ENCODE measurements around the gene GLTP.

DNA sequence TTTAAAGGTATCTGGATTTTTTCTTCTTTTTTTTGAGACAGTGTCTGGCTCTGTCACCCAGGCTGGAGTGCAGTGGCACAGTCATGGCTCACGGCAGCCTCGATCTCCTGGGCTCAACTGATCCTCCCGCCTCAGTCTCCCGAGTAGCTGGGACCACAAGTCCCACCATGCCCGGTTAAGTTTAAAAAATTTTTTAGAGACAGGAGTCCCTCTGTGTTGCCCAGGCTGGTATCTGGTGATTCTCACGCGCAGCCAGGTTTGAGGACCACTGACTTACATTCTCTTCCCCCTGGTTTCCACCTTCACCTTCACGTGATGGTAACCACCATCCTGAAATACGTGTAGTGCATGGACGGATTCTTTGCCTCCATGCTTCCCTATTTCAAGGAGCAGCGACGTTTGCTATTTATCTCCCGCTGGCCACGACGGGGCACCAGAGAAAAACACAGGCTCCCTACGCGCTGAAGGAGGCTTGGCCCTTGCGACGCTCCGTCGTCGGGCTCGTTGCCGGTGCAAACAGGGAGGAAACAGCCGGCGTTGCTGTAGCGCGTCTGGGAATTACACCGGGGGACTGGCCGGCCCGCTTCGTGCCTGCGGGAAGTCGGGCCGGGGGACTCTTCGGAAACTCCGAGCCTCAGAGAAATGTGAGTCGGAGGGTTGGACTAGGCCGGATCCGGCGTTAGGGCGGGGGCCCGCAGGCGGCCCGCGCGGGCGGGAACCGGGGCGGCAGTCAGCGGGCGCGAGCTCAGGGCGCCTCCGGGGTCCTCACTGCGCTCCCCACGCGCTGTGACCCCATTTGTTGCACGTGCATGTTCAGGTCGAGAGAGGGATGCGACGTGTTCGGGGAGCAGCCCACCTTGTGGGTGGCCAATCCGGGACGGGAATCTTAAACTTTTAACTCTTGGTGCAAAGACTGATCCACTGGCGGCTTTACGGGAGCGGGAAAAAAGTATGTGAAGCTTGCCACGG lies 19.7 kb upstream of the GLTP start, which contains the start of gene TCHP:
- TF ChIP-seq, protein P1, sequence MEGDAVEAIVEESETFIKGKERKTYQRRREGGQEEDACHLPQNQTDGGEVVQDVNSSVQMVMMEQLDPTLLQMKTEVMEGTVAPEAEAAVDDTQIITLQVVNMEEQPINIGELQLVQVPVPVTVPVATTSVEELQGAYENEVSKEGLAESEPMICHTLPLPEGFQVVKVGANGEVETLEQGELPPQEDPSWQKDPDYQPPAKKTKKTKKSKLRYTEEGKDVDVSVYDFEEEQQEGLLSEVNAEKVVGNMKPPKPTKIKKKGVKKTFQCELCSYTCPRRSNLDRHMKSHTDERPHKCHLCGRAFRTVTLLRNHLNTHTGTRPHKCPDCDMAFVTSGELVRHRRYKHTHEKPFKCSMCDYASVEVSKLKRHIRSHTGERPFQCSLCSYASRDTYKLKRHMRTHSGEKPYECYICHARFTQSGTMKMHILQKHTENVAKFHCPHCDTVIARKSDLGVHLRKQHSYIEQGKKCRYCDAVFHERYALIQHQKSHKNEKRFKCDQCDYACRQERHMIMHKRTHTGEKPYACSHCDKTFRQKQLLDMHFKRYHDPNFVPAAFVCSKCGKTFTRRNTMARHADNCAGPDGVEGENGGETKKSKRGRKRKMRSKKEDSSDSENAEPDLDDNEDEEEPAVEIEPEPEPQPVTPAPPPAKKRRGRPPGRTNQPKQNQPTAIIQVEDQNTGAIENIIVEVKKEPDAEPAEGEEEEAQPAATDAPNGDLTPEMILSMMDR (IDR thresholded peaks at IDR 0.05) = no peak
- TF ChIP-seq POLR2AphosphoS5 (IDR thresholded peaks at IDR 0.05) (peak; percentile 67 to 81 (median 70)), POLR2A (IDR thresholded peaks at IDR 0.05) (no peak)
